Measurements from ENCODE around the gene COPA. TPM values are rescaled to one million over a fixed set of nuclear protein-coding genes. Genes with fewer than 3 reads are reported as not detected.

Gene COPA
- total RNA-seq, 2 donors from 2014 or later = 96.1 to 134 TPM

- Histone ChIP-seq H3K9me3 (no peaks in the 10 kb centered on the region), H3K27ac (peak overlapping the region in 1 of 2 donors; percentile 33), H3K4me1 (peaks cover 0 to 15% of the 10 kb centered on the region in 2 donors), H3K27me3 (no peaks in the 10 kb centered on the region), H3K36me3 (no peaks in the 10 kb centered on the region), H3K4me3 (no peak overlapping the region)
- TF ChIP-seq CTCF (IDR thresholded peaks at IDR 0.05) = peak; percentile 53 to 73
- peak; percentile 70 for DNase-seq (ENCODE audit: low spot score)
These were observed 91.1 kb downstream of the COPA start for GRCh38 chr1:160251687-160252526.

GRCh38 chr1:160251011-160251410 is 92.0 kb downstream of the COPA start:
- H3K4me1 ChIP-seq = peaks cover 0 to 16% of the 10 kb centered on the region in 2 donors
- H3K27me3 ChIP-seq = no peaks in the 10 kb centered on the region
- H3K36me3 ChIP-seq = no peaks in the 10 kb centered on the region
- TF ChIP-seq CTCF (IDR thresholded peaks at IDR 0.05) = no peak
- H3K9me3 ChIP-seq = no peaks in the 10 kb centered on the region
- peak overlapping the region in 1 of 2 donors; percentile 33 for H3K27ac ChIP-seq
- no peak for DNase-seq (ENCODE audit: low spot score)
- H3K4me3 ChIP-seq = no peak overlapping the region

- Histone ChIP-seq H3K4me1 (peaks cover 0 to 44% of the 10 kb centered on the region in 2 donors), H3K27me3 (no peaks in the 10 kb centered on the region), H3K4me3 (no peak overlapping the region), H3K27ac (peak overlapping the region in 1 of 2 donors; percentile 64), H3K9me3 (no peaks in the 10 kb centered on the region), H3K36me3 (no peaks in the 10 kb centered on the region)
- TF ChIP-seq CTCF (IDR thresholded peaks at IDR 0.05) = no peak
- DNase-seq (ENCODE audit: low spot score) = no peak
These were observed 96.0 kb downstream of the COPA start for GRCh38 chr1:160247053-160247452.

- DNase-seq (ENCODE audit: low spot score) = no peak
- peak overlapping the region in 1 of 2 donors; percentile 44 for H3K27ac ChIP-seq
- H3K4me3 ChIP-seq = no peak overlapping the region
- peaks cover 8% of the 10 kb centered on the region for H3K36me3 ChIP-seq
- no peaks in the 10 kb centered on the region for H3K27me3 ChIP-seq
- no peak for TF ChIP-seq CTCF (IDR thresholded peaks at IDR 0.05)
- H3K4me1 ChIP-seq = peaks cover 0 to 34% of the 10 kb centered on the region in 2 donors
- H3K9me3 ChIP-seq = no peaks in the 10 kb centered on the region
These were observed 97.6 kb downstream of the COPA start for GRCh38 chr1:160245434-160245833.

GRCh38 chr1:160244209-160244608 is 98.8 kb downstream of the COPA start:
- Histone ChIP-seq H3K36me3 (peaks cover 18% of the 10 kb centered on the region), H3K27ac (peak overlapping the region; percentile 1 to 44), H3K9me3 (no peaks in the 10 kb centered on the region), H3K4me1 (peaks cover 0 to 34% of the 10 kb centered on the region in 2 donors), H3K4me3 (no peak overlapping the region), H3K27me3 (no peaks in the 10 kb centered on the region)
- TF ChIP-seq CTCF (IDR thresholded peaks at IDR 0.05) = no peak
- DNase-seq (ENCODE audit: low spot score) = no peak
